NCI-H2196 (cell line): ENCODE measurements around the gene NACAD.

Experiments used
- DNase-seq: peaks from one replicate; lab custom pipeline; 2025; ENCODE audit not compliant: unreplicated experiment; lab: John Stamatoyannopoulos, UW

Gene NACAD

DNA sequence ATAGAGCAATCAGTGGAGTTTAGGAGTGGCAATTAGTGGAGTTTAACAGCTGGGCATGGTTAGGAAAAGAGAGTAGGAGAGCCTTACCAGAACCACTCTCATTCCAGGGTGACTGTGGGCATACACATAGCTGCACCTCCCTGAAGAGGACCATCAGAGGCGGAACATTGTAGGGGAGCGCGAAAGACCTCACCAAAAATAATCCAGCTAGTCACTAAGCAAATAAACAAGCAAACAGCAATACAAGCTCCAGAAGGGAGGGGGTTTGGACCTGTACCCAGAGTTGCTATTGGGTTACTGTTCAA is 4.1 kb upstream of the NACAD start:
- DNase-seq = no peak

DNA sequence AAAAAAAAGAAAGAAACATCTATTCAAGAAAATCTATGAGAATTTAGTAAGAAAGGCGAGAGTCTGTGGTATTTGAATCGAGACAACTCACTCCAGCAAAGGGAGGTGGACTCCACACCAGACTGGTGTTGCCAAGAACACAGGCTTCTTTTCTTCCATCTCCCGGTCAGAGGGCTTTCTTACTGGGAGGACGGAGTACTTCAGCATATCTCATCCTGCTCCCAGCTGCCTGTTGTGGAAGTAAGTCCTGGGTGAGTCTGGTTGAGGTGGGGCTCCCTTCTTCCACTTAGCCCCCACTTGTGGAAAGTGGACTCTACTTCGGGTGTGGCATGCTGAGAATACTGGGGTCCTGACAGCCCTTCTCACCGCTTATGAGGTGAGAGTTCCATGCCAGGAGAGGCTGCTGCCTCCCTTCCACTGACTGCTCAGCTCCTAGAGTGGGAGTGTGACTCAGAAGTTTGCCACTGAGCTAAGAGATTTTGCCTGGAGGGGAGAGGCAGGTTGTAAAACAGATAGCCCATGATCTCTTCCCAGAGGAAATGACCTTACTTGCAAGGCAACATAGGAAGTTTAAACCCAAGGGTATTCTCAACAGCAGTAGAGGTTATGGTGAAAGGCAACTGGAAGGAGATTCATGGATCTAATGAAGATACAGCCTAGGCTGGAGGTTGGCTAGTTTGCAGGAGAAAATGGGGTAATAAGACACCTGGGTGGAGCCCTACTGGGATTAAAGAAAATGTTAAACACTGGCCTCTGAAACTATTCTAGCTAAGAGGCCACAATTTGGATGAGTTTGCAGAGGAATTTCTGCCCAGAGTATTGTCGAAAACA is 3.5 kb upstream of the NACAD start:
- DNase-seq = no peak

DNA sequence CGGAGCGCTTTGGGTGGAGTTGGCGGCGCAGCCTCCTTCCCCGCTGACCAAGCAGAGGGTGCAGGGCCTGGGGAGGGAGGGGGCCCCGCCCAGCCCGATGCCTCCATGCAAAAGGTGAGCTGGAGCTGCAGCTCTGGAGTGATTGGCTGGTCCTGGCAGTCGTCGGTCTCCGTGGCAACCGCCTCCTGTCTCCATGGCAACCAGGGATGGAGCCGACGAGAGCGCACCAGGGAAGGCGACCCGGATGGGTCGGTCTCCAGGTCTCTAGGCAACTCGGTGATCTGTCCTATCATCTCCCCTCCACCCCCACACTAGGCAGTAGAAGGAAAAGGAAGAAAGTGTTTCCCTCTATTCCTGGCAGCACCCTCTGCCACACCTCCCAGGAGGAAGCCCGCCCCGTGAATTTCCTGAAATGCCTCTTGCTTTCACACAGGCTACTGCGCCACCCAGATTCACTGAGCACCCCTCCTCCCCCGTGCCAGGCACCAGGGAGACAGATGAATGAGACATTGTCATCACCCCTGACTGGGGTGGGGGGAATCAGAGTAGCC is 647 bp upstream of the NACAD start:
- peak; percentile 94 for DNase-seq

DNA sequence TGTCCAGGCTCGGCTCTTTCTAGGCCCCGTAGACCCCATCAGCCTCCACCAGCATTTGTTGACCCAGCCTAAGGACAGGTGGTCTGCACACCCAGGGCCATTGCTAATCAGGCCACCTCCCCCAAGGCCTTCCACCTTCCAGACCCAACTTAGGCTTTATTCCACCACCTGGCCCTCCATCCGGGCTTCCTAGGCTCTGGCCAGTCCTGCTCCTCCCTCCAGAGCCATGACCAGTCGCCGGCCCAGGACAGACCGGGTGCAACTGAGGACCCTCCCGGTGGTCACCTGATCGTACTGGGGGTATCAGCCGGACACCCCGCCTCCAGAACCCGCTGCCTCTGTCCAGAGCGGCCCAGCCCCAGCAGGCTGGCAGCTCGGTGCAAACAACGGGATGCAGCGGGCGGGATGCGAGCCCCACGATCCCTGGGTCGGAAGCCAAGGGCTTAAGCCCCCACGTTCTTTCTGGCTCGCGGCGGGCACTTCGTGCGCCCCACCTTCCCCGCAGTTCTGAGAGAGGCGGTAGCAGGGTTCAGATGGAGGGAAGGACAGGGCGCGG is 545 bp downstream of the NACAD start:
- no peak for DNase-seq

DNA sequence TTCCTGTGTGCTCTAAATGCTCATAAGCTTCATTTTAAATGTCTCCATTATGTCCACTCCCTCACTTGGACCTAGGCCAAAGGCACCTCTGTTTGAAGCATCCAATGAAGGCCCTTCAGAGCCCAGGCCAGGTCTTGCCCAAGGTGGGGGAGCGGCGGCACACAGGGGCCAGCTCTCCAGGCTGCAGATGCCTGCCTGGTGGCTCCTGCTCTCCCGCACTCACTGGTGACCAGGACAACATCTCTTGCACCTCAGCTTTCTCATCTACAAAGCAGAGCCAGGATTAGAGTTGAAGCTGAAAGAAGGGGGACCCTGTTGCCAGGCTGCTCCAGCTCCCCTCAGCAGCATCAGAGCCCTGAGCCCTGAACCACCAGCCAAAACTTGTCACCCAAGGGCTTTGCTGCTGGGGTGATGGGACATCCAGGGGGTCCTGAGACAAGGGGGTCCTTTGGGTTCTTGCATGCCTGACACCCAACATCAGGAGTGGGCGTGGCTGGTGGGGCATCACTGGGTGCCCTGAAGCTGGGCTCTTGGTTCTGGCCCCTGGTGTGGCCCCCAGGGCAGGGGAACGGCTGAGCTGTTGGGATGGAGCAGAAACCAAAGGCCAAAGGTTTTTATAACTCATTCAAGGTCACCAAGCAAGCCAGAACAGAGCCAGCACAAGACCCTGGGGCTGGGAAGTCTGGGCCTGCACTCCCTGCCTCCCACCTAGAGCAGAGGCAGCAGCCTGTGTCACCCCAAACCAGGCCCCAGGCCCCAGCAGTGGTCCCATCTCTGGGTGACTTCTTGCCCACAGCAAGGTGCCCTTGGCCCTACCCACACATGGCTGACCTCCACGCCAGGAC is 1.2 kb downstream of the NACAD start:
- no peak for DNase-seq

DNA sequence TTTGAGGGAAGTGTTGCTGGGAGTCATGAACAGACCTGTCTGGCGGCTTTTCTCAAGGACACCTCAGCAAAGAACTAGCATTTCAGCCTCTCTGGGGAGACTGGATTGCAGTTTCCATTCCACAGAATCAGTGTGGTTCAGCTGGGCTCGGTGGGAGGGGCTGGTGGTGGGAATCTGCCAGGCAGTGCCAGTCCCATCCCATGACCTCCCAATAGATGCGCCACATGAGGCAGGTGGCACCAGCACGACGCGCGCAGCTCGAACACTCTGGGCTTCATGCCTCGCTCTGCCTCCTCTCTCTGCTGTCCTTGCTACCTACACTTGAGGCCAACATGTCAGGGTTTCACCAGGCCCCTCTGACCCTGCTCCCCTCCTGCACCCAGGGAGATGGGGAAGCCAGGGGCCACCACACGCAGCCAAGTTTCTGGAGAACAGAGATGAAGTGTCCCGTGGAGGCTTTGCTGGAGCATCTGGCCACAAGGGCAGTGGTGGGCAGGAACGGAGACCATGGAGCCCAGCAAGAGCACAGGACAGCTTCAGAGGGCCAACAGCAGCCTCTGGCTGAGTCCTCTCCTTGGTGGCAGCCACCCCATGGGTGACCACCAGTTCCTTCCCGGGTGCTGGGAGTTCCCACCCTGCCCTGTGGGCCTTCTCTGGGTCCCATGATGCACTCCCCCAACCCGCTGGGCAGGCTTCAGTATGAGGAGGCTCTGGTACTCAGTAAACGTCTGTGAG is 2.3 kb downstream of the NACAD start:
- DNase-seq = no peak

DNA sequence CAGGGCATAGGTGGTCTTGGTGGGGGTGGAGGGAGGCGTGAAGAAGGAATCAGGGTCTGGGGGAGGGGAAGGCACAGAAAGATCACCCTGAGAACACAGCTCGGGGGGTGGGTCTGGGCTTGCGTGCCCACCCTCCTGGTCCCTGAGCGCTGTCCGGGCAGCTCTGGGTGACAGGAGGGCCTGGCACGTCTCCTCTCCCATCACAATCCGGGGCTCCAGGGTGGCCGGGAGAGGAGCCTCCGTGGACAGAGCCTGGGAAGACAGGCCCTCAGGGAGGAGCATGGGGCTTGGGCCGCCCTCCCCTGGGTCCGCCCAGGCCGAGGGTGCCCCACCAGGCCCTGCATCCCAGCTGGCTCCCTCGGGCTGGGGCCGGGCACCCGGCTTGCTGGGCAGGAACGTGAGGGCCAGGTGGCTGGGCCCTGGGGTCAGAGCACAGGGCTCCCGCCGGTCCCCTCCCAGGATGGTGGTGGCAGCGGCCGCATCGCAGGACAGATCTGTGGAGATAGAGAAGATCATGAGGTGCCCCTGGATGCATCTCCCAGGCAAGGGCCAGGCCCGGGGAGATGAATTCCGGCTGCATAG is 3.1 kb downstream of the NACAD start:
- DNase-seq = no peak

DNA sequence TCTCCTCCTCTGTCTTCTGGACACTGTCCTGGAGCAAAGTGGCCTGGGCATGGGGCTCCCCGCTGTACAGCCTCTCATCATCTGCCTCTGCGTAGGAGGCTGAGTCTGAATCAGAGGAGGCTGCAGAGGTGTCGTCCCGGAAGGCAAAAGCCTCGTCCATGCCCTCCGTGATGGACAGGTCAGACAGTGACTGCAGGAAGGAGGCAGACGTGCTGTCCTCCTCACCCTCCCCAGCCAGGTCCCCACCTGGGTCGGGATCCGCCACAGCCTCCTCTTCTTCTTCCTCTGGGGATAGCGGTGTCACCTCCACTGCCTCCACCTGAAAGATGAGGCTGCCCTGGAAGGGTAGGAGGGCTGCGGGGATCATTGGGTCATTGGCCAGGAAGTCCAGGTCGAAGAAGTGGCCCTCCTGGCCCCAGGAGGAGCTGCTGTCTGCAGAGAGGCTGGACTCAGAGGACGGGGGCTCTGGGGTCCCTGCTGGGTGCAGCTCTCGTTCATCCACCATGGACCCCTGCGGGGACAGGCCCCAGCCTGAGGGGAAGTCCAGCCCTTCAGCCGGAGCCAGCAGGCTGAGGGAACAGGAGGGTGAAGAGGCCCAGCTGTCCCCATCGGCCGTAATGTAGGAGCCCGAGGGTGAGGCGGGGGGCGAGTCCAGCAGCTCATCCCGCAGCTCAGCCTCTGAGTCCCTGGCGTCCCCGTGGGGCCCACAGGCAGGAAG is 3.7 kb downstream of the NACAD start:
- no peak for DNase-seq

DNA sequence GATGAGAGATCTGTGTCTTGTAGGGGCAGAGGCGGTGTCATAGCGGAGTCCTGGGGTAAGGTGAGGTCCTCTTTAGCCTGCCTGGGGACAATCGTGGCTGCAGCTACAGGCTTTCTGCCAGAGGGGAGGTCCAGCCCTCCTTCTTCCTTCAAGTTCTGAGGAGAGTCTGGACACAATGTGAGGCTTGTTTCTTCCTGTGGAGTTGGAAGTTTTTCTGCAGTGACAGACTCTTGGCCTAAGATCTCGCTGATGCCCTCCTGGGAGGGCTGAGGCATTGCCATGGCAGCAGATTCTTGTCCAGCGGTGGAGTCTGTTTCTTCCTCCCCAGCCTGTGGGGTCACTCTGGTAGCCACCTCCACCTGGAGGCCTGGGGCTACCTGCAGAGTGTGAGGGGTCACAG is 4.4 kb downstream of the NACAD start:
- DNase-seq = no peak

DNA sequence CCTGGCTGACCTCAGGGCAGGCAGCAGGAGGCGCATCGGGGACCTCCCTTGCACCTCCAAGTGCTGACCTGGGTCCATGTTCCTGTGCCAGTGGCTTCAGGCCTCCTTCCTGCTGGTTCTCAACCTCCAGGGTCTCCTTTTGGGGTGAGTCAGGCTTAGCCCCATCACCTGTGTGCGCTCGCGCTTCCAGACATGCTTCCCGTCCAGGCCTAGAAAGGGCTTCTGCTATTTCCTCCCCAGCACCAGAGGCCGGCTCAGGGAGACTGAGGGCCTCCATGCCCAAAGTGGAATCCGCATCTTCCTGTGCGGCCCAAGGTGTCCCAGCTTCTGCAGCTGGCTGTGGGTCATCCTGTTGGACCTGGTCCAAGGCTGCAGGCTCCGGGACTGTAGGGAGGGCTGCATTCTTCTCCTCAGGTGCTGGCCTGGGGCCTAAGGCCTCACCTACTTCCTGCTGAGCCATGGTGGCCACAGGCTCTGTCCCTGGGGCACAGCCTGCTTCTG is 5.9 kb downstream of the NACAD start:
- no peak for DNase-seq

DNA sequence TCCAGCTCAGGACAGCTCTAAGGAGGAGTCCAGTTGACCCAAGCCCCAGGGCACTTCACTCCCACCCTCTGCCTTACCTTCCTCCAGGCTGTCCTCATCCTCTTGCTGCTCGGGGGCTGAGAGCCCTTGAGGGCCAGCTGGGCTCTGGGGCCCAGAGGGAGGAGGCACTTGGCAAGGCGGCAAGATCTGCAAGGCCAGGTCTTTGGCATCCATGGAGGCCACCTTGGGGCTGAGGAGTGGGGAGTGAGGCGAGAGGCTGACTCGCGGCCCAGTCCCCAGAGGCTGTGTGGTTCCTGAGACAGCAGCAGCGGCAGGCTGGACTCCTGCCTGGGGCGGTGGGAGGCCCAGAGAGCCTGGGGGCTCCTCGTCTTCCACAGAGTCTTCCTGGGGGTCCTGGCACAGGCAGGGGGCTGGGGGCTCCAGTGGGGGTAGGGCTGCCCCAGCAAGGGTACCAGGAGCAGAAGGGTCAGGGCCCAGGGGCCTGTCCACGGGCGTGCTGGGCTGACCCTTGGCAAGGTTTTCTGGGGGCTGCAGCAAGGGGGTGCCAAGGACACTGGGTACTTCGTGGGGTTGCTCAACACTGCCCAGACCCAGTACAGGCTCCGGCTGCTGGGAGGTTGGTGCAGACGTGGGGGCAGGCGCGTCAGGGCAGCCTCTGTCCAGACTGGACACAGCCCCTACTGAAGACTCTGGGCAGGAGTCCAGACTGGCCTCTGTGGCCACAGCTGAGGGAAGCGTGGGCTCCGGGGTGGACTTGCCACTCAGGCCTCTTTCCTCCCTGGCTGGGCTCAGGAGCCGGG is 6.5 kb downstream of the NACAD start:
- DNase-seq = no peak

DNA sequence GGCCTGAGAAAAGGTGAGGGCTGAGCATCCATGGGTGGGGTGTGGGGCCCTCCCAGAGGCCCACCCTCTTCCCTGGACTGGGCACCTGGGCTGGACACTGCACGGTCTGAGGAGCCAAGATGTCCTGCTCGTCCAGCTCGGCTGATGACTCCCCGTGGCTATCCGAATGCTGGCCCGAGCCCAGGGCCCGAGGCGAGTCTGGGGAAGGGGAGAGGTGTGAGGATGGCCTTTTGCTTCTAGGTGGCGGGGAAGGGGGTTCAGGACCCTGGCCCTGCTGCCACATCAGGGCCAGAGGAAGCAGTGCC is 7.1 kb downstream of the NACAD start:
- no peak for DNase-seq

DNA sequence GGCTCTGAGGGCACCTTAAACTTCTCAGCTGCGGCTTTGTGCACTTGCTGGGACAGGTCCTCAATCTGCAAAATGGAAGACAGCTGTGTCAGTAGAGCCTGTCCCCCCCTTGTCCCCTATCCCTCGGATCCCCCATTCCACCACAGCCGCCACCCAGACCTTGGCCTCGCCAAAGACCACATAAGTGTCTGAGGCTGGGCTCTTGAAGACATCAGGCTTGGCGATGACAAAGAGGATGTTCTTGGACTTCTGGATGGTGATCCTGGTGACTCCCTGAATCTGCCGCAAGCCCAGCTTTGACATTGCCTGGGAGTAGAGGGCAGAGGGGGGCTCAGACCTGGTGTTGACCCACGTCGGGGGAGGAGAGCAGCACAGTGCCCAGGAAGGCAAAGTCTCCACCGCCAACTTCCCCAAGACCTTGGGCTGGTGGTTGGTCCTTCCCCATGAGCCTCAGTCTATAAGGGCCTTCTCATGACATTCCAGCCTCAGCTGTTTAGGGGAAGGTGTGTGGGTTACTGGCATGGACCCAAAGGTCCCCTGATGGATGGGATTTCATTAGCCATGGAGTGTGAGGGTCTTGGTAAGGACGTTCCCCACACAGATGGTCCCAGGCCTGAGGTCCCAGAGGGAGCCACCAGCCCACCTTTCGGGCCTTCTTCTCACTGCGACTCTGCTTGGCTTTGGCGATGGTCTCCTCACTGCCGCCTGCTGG is 7.7 kb downstream of the NACAD start:
- DNase-seq = no peak

DNA sequence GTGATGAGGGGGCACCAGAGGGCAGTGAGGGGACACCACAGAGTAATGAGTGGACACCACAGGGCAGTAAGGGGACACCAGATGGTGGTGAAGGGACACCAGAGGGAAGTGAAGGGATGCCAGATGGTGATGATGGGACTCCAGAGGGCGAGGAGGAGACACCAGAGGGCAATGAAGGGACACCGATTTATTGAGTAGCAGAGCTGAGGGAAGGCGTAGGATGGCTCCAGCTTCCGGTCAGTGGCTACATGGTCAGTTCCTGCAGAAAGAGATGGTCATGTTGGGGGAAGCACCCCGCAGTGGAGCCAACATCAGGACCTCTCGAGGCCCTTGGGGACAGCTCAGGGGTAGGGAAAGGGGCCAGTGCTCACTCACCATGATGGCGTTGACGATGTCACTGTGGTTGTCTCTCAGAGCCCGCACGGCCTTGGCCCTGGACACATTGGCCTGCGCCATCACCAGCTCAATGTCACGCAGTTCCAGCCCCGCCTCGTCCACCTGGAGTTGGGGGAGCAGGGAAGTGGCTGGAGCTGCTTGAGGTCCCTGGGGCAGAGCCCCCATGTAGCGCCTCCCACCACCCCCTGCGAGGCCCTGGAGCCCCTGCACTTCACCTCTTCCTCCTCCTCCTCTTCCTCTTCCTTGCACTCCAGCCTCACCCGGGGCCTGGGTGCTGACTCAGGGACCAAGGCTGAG is 8.4 kb downstream of the NACAD start:
- DNase-seq = no peak

DNA sequence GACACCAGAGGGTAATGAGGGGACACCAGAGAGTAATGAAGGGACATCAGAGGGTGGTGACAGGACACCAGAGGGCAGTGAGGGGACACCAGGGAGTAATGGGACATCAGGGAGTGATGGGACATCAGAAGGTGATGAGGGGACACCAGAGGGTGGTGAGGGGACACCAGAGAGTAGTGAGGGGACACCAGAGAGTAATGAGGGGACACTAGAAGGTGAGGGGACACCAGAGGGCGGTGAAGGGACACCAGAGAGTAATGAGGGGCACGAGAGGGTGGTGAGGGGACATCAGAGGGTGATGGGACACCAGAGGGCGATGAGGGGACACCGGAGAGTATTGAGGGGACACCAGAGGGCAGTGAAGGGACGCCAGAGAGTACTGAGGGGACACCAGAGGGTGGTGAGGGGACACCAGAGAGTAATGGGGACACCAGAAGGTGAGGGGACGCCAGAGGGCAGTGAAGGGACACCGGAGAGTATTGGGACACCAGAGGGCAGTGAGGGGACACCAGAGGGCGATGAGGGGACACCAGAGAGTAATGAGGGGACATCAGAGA is 10.6 kb downstream of the NACAD start:
- DNase-seq = no peak

DNA sequence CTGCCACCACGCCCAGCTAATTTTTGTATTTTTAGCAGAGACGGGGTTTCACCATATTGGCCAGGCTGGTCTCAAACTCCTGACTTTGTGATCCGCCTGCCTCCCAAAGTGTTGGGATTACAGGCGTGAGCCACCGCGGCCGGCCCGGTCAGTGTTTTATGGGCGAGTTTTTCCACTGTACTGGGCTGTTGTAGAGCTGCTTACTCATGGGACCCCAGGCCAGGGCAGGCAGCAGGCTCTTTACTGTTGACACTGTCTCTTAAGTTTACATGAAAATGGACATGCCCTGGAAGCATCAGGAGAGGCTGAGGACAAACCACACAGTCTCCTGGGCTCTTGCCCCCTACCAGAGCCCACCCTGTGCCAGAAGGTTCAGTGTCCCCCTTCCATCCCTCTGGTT is 11.2 kb downstream of the NACAD start:
- no peak for DNase-seq

DNA sequence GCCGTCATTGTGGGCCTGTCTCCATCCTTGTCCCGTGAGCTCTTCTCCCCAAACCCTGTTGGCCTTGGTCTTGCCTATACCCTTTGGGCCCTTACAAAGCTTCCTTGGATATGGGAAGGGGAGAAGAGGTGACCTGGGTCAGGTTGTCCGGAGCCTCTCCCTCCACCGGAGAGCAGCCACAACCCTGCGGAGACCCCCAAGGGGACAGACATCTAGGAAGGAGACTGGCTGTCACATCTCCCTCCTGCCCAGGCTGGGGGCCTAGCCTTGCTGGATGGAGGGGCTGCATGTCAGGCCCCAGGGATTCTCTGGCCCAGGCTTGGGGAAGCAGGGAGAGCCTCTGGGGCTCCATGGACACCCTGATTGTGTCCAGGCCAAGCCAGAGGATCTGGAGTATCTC is 11.8 kb downstream of the NACAD start:
- DNase-seq = no peak
